Stimulated activated effector memory CD8-positive, alpha-beta T cell treated with anti-CD3 and anti-CD28 coated beads, Interleukin-12 subunit alpha, Interleukin-12 subunit beta, amount 100 ng/mL, for 72 hours (primary cell): ENCODE data around the gene PCYT2.

Experiments used
- ATAC-seq: fragments of 150-1000 bp; cut with Tn5 transposase; 2 replicates; pipeline ENCODE4 v1.10.0; 2021
- DNase-seq, 2 donors: peaks; one replicate each; pipeline ENCODE4 v3.0.0; 2021 to 2022; ENCODE audit warnings: low spot score in 2 of 2
- H3K27ac Mint-ChIP-seq: one replicate; pipeline ENCODE4 v1.8.0; 2022; ENCODE audit warnings: mild to moderate bottlenecking, mixed read lengths
- H3K36me3 Mint-ChIP-seq: one replicate; pipeline ENCODE4 v1.8.0; 2022; ENCODE audit warnings: mild to moderate bottlenecking, mixed read lengths
- H3K4me1 Mint-ChIP-seq: one replicate; pipeline ENCODE4 v1.8.0; 2022; ENCODE audit warnings: mixed read lengths
- H3K4me3 Mint-ChIP-seq: one replicate; pipeline ENCODE4 v1.8.0; 2022; ENCODE audit warnings: mild to moderate bottlenecking, mixed read lengths
- H3K9me3 Mint-ChIP-seq: one replicate; pipeline ENCODE4 v1.8.0; 2022; ENCODE audit warnings: mixed read lengths

PCYT2 gene

DNA sequence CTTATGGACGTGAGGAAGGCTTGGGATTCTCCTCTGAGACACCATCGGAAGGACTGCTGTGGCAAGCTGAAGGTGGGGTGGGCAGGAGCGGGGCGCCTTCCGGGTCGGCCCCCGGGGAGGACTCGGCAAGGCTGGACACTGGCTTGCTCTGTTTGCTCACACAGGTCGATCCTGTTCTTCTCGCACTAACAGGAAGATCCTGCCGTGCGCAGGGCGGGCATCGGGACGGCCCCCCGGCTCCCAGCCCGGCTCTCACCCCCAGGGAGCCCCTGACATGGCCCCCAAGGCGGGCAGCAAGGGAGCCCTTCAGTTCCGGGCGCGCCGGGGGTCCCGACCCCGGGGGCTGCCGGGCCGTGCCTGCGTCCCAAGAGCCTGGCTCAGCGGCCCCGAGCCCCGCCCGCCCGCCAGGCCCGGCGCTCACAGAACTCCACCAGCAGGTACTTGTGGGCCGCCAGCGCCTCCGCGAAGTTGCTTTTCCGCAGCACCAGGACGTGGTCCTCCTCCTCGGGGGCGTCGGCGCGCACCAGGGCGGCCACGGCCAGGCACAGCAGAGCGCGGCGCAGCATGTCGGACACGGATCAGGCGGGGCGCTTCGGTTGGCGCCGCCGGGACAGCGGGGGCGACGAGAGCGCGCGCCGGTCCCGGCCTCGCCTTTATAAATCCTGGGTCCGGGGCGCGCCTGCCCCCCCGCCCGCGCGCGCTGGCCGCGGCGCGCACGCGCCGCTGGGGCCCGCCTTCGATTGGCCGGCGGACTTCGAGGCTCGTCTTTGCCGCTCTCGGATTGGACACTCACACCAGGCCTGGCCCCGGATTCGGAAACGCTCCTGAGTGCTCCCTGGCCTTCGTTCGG lies 51.1 kb downstream of the PCYT2 start, which contains the start of gene P4HB:
TSS of gene P4HB (minus strand) at position 630 of the 850 bp plus-strand sequence. CDS start at position 566, 64 bp downstream.
- peak; percentile 49 for ATAC-seq
- DNase-seq = peak; percentile 88 to 98
- H3K4me3 Mint-ChIP-seq = peak within 1 kb of the TSS; percentile 87
- peak within 1 kb of the TSS; percentile 98 for H3K27ac Mint-ChIP-seq
- peaks cover 57% of the 10 kb centered on the region for H3K4me1 Mint-ChIP-seq
- H3K36me3 Mint-ChIP-seq = peaks cover 94% of the 10 kb centered on the region
- H3K9me3 Mint-ChIP-seq = no peaks in the 10 kb centered on the region

DNA sequence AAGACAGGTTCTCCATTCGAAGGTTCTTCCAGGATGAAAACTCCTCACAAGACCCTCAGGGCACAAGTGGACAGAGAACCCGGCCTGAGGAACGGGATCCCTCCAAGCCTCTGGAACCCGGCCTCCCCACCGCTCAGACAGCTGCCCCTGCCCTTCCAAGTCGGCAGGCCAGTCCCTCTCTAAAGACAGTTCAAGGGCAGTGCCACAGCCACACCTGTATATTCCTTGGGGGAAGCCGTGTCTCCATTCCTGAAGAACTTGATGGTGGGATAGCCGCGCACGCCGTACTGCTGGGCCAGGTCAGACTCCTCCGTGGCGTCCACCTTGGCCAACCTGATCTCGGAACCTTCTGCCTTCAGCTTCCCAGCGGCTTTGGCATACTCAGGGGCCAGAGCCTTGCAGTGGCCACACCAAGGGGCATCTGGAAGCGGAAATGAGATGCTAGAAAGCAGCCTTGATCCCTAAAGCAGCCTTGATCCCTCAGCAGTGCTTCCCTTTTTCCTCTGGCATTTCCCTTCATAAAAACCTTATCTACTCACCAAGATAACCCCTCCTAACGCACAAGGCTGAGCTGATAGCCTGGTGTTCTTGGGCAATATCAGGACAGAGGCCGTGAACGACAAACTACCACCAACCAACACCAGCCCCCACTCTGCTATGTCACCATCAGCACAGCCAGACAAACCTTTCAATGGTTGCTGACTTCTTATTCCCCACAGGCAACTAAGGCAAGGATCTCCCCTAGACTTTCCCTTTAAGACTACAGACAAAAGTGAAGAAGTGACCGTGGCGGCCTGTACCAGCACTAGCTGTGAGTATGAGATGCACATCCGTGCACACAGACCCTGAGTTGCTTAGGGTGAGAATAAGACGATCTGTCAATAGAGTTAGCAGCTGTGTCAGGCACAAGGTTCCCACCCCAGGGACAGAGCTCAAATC lies 52.0 kb downstream of the PCYT2 start:
- H3K27ac Mint-ChIP-seq = peak overlapping the region; percentile 98
- no peak for ATAC-seq
- peaks cover 58% of the 10 kb centered on the region for H3K4me1 Mint-ChIP-seq
- peak overlapping the region; percentile 87 for H3K4me3 Mint-ChIP-seq
- peaks cover 94% of the 10 kb centered on the region for H3K36me3 Mint-ChIP-seq
- DNase-seq = no peak
- H3K9me3 Mint-ChIP-seq = no peaks in the 10 kb centered on the region

DNA sequence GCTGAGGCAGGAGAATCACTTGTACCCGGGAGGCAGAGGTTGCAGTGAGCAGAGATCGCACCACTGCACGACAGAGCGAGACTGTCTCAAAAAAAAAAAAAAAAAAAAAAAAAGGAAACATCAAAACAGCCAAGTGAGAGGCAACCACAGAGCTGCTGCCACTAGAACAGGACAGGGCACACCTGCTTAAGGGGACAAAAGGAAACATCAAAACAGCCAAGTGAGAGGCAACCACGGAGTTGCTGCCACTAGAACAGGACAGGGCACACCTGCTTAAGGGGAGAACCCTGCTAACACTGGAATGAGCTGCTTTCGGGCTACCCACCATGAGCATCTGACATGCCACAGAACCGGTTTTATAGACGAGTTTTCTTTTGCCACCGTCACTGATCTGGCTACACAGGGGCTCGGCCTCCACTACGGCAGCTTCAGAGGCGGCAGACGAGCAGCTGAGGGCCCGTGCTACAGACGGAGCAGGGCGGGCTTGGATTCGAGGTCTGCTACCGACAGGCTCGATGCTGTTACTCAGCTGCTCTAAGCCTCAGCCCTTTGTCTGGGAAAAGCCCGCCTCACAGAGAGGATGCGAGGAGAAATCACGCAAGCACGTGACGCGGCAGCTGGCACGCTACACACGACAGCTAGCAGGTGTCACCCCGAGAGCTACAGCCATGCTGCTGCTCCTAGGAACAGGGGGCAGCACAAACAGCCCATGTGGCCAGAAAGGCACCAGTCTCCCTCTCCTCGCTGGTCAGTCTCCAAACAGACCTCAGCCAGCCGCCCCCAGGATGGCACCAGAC lies 52.8 kb downstream of the PCYT2 start:
- Mint-ChIP-seq H3K36me3 (peaks cover 94% of the 10 kb centered on the region), H3K27ac (peak overlapping the region; percentile 98), H3K4me3 (peak overlapping the region; percentile 87)

DNA sequence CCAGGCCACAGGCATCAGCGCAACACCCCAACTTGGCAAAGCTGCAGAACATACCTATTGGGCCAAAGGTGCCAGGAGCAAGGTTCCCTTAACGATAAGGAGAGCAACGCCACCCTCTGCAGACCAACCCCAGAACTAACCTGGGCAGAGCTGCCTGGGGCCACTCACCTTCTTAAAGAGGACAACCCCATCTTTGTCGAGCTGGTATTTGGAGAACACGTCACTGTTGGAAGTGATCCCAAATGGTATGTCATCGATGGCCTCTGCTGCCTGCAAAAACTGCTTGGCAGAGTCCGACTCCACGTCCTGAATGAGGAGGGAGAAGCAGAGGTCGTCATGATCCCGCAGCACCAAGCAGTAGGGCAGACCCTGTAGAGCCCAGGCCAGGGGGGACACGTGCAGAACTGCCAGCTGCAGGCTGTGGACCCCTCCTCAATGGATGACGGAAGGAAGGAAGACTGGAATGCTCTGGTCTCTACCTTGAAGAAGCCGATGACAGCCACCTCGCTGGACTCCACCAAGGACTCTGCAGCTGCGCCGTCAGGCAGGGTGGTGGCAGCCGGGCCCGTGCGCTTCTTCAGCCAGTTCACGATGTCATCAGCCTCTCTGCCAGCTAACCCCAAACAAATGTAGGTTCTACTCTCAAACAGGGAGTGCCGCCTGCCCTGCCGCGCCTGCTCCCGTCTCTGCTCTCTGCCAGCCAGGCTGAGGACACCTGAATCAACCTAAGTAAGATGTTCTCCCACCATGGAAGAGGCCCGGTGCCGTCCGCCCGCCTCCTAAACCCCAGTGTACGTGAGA lies 56.0 kb downstream of the PCYT2 start:
- H3K4me1 Mint-ChIP-seq = peaks cover 37% of the 10 kb centered on the region
- ATAC-seq (no peak), DNase-seq (no peak)
- H3K4me3 Mint-ChIP-seq = no peak overlapping the region
- no peak overlapping the region for H3K27ac Mint-ChIP-seq
- no peaks in the 10 kb centered on the region for H3K9me3 Mint-ChIP-seq
- peaks cover 99% of the 10 kb centered on the region for H3K36me3 Mint-ChIP-seq

More for the DNA sequence above, 52.8 kb downstream of the PCYT2 start:
- ATAC-seq (no peak), DNase-seq (no peak)
- Mint-ChIP-seq H3K9me3 (no peaks in the 10 kb centered on the region), H3K4me1 (peaks cover 56% of the 10 kb centered on the region)

DNA sequence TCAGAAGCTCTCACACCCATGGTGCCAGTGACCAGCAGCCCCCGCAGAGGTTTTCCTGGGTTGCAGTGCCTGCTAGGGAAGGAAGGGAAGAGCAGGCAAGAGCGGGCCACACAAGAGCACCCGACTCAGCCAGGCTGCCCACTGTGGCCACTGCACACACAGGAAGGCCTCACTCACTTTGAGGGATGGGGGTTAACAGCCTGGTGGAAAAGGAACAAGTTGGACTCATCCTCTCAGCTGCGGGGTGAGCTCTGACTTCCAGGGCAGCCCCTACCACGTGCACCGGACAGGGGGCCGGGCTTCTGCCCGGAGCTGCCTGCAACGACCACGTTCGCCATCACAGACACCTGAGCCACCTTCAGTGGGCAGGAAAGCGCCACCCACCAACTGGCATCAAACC lies 59.0 kb downstream of the PCYT2 start:
- no peak for ATAC-seq
- no peak for DNase-seq
- Mint-ChIP-seq H3K4me3 (no peak overlapping the region), H3K36me3 (peaks cover 100% of the 10 kb centered on the region), H3K27ac (peak overlapping the region; percentile 48), H3K4me1 (peaks cover 17% of the 10 kb centered on the region), H3K9me3 (no peaks in the 10 kb centered on the region)

DNA sequence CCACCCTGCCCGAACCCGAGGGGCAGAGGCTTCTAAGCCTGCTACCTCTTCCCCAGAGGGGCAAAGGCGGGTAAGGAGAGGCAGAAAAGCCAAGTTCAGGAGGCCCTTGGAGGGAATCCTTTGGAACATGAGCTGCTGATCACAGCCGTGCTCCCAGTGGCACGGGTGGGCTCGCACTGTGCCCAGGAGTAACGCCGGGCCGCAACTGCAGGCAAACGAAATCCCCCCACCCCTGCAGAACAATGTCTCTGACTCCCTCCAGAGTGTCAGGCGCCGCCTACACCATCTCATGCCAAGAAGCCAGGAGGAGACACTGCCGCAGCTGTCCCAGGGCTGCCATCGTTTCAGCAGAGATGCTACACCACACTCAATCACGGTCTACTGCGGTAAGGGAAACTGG lies 59.8 kb downstream of the PCYT2 start:
- Mint-ChIP-seq H3K4me3 (no peak overlapping the region), H3K9me3 (no peaks in the 10 kb centered on the region), H3K4me1 (peaks cover 17% of the 10 kb centered on the region), H3K36me3 (peaks cover 100% of the 10 kb centered on the region), H3K27ac (peak overlapping the region; percentile 48)
- ATAC-seq (no peak), DNase-seq (no peak)
